Camera-type eye (tissue), 1 donor: Measurements from ENCODE around the gene STH. TPM values are rescaled to one million over a fixed set of nuclear protein-coding genes. Genes with fewer than 3 reads are reported as not detected.

Experiments
- total RNA-seq: library from RNA; depleted of rRNA; stranded (reverse); fragments of >200 nt; gene quantifications from one replicate; pipeline ENCODE4 v1.2.3, GENCODE V29; 2014

The STH gene
- total RNA-seq = not detected

DNA sequence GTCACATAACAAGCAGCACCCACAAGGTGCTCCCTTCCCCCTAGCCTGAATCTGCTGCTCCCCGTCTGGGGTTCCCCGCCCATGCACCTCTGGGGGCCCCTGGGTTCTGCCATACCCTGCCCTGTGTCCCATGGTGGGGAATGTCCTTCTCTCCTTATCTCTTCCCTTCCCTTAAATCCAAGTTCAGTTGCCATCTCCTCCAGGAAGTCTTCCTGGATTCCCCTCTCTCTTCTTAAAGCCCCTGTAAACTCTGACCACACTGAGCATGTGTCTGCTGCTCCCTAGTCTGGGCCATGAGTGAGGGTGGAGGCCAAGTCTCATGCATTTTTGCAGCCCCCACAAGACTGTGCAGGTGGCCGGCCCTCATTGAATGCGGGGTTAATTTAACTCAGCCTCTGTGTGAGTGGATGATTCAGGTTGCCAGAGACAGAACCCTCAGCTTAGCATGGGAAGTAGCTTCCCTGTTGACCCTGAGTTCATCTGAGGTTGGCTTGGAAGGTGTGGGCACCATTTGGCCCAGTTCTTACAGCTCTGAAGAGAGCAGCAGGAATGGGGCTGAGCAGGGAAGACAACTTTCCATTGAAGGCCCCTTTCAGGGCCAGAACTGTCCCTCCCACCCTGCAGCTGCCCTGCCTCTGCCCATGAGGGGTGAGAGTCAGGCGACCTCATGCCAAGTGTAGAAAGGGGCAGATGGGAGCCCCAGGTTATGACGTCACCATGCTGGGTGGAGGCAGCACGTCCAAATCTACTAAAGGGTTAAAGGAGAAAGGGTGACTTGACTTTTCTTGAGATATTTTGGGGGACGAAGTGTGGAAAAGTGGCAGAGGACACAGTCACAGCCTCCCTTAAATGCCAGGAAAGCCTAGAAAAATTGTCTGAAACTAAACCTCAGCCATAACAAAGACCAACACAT is at the start of gene STH:
TSS of gene STH (plus strand) at position 264 of the 913 bp plus-strand sequence. CDS start at position 294, 30 bp downstream.

Other genes with a start within 250 kb of the STH start
- gene CRHR1, start 214.9 kb upstream of the STH start, total RNA-seq = 20.6 TPM
- not detected for gene SPPL2C, start 154.4 kb upstream of the STH start, total RNA-seq
- gene MAPT, start 104.7 kb upstream of the STH start, total RNA-seq = 41.3 TPM
- 202 TPM for gene KANSL1, start 194.2 kb downstream of the STH start, total RNA-seq